DMS53 (cell line): ENCODE data around the gene HIC2.
"Not testable (repeated sequence)": the region's sequence is repeated elsewhere in the genome, so short reads cannot be mapped to it uniquely, and the experiment has no call there.

Experiments
- DNase-seq: peaks from one replicate; lab custom pipeline; 2025; lab: John Stamatoyannopoulos, UW

HIC2 gene

GRCh38 chr22:21435998-21436810, 19.0 kb downstream of the HIC2 start:
- DNase-seq, result not testable (repeated sequence)

GRCh38 chr22:21438013-21438412, 20.8 kb downstream of the HIC2 start:
- DNase-seq, result not testable (repeated sequence)

- not testable (repeated sequence) for DNase-seq
Measured at GRCh38 chr22:21440018-21440636, 23.0 kb downstream of the HIC2 start.

GRCh38 chr22:21440676-21441075, 23.5 kb downstream of the HIC2 start:
- DNase-seq, result not testable (repeated sequence)

GRCh38 chr22:21441170-21441569, 24.0 kb downstream of the HIC2 start:
- not testable (repeated sequence) for DNase-seq

GRCh38 chr22:21442123-21442522, 25.0 kb downstream of the HIC2 start:
- not testable (repeated sequence) for DNase-seq

GRCh38 chr22:21442646-21443045, 25.5 kb downstream of the HIC2 start:
- not testable (repeated sequence) for DNase-seq

GRCh38 chr22:21443057-21443734, 26.0 kb downstream of the HIC2 start:
- no peak for DNase-seq

GRCh38 chr22:21443735-21444421, 26.7 kb downstream of the HIC2 start:
- no peak for DNase-seq

- DNase-seq, result no peak
Measured at GRCh38 chr22:21444701-21445436, 27.7 kb downstream of the HIC2 start.

GRCh38 chr22:21445437-21446127, 28.4 kb downstream of the HIC2 start:
- no peak for DNase-seq

GRCh38 chr22:21446128-21446826, 29.1 kb downstream of the HIC2 start:
- DNase-seq, result no peak

GRCh38 chr22:21446827-21447690, 29.9 kb downstream of the HIC2 start:
- no peak for DNase-seq

- no peak for DNase-seq
Measured at GRCh38 chr22:21447694-21448402, 30.7 kb downstream of the HIC2 start.

GRCh38 chr22:21448627-21449416, 31.7 kb downstream of the HIC2 start:
- DNase-seq, result no peak

- DNase-seq, result no peak
Measured at GRCh38 chr22:21449531-21450319, 32.6 kb downstream of the HIC2 start.

GRCh38 chr22:21450320-21450831, 33.2 kb downstream of the HIC2 start:
- DNase-seq, result no peak
